Measurements from ENCODE around the gene DNM3.
"Not testable (repeated sequence)": the region's sequence is repeated elsewhere in the genome, so short reads cannot be mapped to it uniquely, and the experiment has no call there.

DNM3 gene

GRCh38 chr1:172360985-172361384 lies 519.7 kb downstream of the DNM3 start:
- no peak for DNase-seq (ENCODE audit: extremely low read depth, low read depth)
- TF ChIP-seq CTCF (IDR thresholded peaks at IDR 0.05; ENCODE audit: low read depth, low read length, missing control alignments): no peak
- H3K4me3 ChIP-seq (replicated peaks; ENCODE audit: low read depth, low read length): no peak overlapping the region

GRCh38 chr1:172363852-172364251 lies 522.6 kb downstream of the DNM3 start:
- H3K4me3 ChIP-seq (replicated peaks; ENCODE audit: low read depth, low read length): no peak overlapping the region
- TF ChIP-seq CTCF (IDR thresholded peaks at IDR 0.05; ENCODE audit: low read depth, low read length, missing control alignments): no peak

GRCh38 chr1:172371646-172372045 lies 530.3 kb downstream of the DNM3 start:
- H3K4me3 ChIP-seq (replicated peaks; ENCODE audit: low read depth, low read length); DNase-seq (ENCODE audit: extremely low read depth, low read depth): not testable (repeated sequence)

More at GRCh38 chr1:172363852-172364251, 522.6 kb downstream of the DNM3 start:
- DNase-seq (ENCODE audit: extremely low read depth, low read depth): no peak

- DNase-seq (ENCODE audit: extremely low read depth, low read depth): no peak
- H3K4me3 ChIP-seq (replicated peaks; ENCODE audit: low read depth, low read length): no peak overlapping the region
- TF ChIP-seq CTCF (IDR thresholded peaks at IDR 0.05; ENCODE audit: low read depth, low read length, missing control alignments): no peak
Measured at GRCh38 chr1:172373864-172374263, 532.6 kb downstream of the DNM3 start.

GRCh38 chr1:172375211-172375631 lies 533.9 kb downstream of the DNM3 start:
- no peak overlapping the region for H3K4me3 ChIP-seq (replicated peaks; ENCODE audit: low read depth, low read length)
- no peak for TF ChIP-seq CTCF (IDR thresholded peaks at IDR 0.05; ENCODE audit: low read depth, low read length, missing control alignments)
- DNase-seq (ENCODE audit: extremely low read depth, low read depth): no peak

GRCh38 chr1:172376431-172376830 lies 535.1 kb downstream of the DNM3 start:
- H3K4me3 ChIP-seq (replicated peaks; ENCODE audit: low read depth, low read length): no peak overlapping the region
- no peak for DNase-seq (ENCODE audit: extremely low read depth, low read depth)
- TF ChIP-seq CTCF (IDR thresholded peaks at IDR 0.05; ENCODE audit: low read depth, low read length, missing control alignments): no peak

- DNase-seq (ENCODE audit: extremely low read depth, low read depth): no peak
- TF ChIP-seq CTCF (IDR thresholded peaks at IDR 0.05; ENCODE audit: low read depth, low read length, missing control alignments): no peak
- no peak overlapping the region for H3K4me3 ChIP-seq (replicated peaks; ENCODE audit: low read depth, low read length)
Measured at GRCh38 chr1:172377565-172377964, 536.3 kb downstream of the DNM3 start.
